ENCODE results near the gene RPS6KA2.

RPS6KA2 gene

GRCh38 chr6:166660157-166660688 is 33.2 kb upstream of the RPS6KA2 start:
- no peaks in the 10 kb centered on the region for H3K9me3 Mint-ChIP-seq
- peaks cover 5% of the 10 kb centered on the region for H3K36me3 Mint-ChIP-seq
- H3K4me1 Mint-ChIP-seq = peaks cover 12% of the 10 kb centered on the region
- H3K27me3 Mint-ChIP-seq = peaks cover 11% of the 10 kb centered on the region
- H3K27ac Mint-ChIP-seq = no peak overlapping the region
- no peak overlapping the region for H3K4me3 Mint-ChIP-seq

DNA sequence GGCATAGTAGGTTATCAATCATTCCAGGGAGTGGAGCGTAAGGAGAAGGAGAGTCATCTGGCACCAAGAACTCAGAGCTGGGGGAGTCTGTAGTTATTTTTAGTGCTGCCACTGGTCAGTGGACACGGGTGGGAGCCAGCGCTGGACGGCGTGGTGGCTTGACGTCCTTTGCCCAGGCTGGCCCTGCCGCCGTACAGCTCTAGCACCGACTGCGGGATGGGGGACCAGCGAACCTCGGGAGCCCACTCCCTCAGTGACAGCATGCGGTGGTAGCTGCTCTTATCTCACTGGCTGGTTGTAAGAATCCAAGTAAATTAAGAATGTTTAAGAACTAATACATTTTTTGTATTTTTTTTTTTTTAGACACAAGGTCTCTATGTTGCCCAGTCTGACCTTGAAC is 32.5 kb upstream of the RPS6KA2 start:
- H3K27me3 Mint-ChIP-seq = peaks cover 11% of the 10 kb centered on the region
- H3K36me3 Mint-ChIP-seq = peaks cover 5% of the 10 kb centered on the region
- H3K27ac Mint-ChIP-seq = no peak overlapping the region
- H3K9me3 Mint-ChIP-seq = no peaks in the 10 kb centered on the region
- H3K4me1 Mint-ChIP-seq = peaks cover 12% of the 10 kb centered on the region
- H3K4me3 Mint-ChIP-seq = no peak overlapping the region

GRCh38 chr6:166658792-166659150 is 31.7 kb upstream of the RPS6KA2 start:
- H3K4me1 Mint-ChIP-seq = peaks cover 12% of the 10 kb centered on the region
- no peaks in the 10 kb centered on the region for H3K9me3 Mint-ChIP-seq
- peaks cover 5% of the 10 kb centered on the region for H3K36me3 Mint-ChIP-seq
- peaks cover 11% of the 10 kb centered on the region for H3K27me3 Mint-ChIP-seq
- H3K27ac Mint-ChIP-seq = no peak overlapping the region
- no peak overlapping the region for H3K4me3 Mint-ChIP-seq

- peak overlapping the region; percentile 57 for H3K27ac Mint-ChIP-seq
- H3K4me3 Mint-ChIP-seq = no peak overlapping the region
- H3K27me3 Mint-ChIP-seq = peaks cover 11% of the 10 kb centered on the region
- H3K9me3 Mint-ChIP-seq = no peaks in the 10 kb centered on the region
- H3K4me1 Mint-ChIP-seq = peaks cover 12% of the 10 kb centered on the region
- H3K36me3 Mint-ChIP-seq = peaks cover 5% of the 10 kb centered on the region
Measured at GRCh38 chr6:166658115-166658791, 31.2 kb upstream of the RPS6KA2 start.

- no peaks in the 10 kb centered on the region for H3K9me3 Mint-ChIP-seq
- peaks cover 12% of the 10 kb centered on the region for H3K4me1 Mint-ChIP-seq
- peaks cover 3% of the 10 kb centered on the region for H3K36me3 Mint-ChIP-seq
- no peak overlapping the region for H3K27ac Mint-ChIP-seq
- H3K27me3 Mint-ChIP-seq = peaks cover 11% of the 10 kb centered on the region
- H3K4me3 Mint-ChIP-seq = peak overlapping the region; percentile 60
Measured at GRCh38 chr6:166657531-166657930, 30.5 kb upstream of the RPS6KA2 start.

- H3K36me3 Mint-ChIP-seq = peaks cover 3% of the 10 kb centered on the region
- no peak overlapping the region for H3K27ac Mint-ChIP-seq
- peaks cover 11% of the 10 kb centered on the region for H3K27me3 Mint-ChIP-seq
- peak overlapping the region; percentile 60 for H3K4me3 Mint-ChIP-seq
- no peaks in the 10 kb centered on the region for H3K9me3 Mint-ChIP-seq
- H3K4me1 Mint-ChIP-seq = peaks cover 12% of the 10 kb centered on the region
Measured at GRCh38 chr6:166656230-166657151, 29.4 kb upstream of the RPS6KA2 start.

DNA sequence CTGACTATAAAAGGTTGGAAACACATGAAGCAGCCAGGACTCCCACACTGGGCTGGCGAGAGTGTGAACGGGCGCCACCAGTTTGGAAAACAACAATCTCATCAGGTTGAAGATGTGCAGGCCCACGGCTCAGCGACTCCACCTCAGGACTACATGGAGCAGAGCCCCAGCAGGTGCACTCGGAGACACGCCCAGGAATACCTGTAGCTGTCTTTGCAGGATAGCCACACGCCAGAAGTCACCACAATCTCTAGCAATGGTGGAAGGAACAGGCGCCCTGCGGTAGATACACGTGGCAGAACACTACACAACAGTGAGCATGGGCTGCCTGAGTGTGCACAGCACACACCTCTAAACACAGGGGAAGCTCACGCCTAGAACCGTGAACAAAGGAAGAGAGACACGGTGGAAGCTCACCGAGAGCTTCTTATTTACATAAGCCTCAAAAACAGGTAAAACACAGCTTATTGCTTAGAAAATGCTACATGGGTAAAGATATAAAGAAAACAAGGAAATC is 28.7 kb upstream of the RPS6KA2 start:
- Mint-ChIP-seq H3K4me1 (peaks cover 12% of the 10 kb centered on the region), H3K4me3 (no peak overlapping the region), H3K36me3 (peaks cover 3% of the 10 kb centered on the region), H3K9me3 (no peaks in the 10 kb centered on the region), H3K27ac (no peak overlapping the region), H3K27me3 (peaks cover 11% of the 10 kb centered on the region)

DNA sequence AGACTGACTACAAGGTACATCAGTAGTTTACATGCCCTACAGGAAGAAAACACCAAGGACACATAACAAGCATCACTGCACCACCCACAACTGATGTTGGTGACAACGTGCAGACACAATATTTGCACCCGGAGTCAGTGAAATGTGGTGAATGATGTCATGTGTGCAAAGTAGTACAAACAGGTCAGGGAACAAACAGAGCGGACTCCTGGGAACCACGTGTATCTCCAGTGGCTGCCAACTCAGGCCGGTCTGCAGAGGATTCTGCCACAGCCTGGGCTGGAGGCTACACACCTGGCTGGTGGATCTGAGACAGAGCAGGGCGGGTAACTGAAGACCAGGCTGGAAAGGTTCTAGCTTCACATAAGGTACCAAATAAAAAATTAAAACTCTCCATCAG is 28.2 kb upstream of the RPS6KA2 start:
- no peak overlapping the region for H3K27ac Mint-ChIP-seq
- peaks cover 11% of the 10 kb centered on the region for H3K27me3 Mint-ChIP-seq
- H3K4me3 Mint-ChIP-seq = no peak overlapping the region
- peaks cover 12% of the 10 kb centered on the region for H3K4me1 Mint-ChIP-seq
- no peaks in the 10 kb centered on the region for H3K9me3 Mint-ChIP-seq
- peaks cover 3% of the 10 kb centered on the region for H3K36me3 Mint-ChIP-seq

DNA sequence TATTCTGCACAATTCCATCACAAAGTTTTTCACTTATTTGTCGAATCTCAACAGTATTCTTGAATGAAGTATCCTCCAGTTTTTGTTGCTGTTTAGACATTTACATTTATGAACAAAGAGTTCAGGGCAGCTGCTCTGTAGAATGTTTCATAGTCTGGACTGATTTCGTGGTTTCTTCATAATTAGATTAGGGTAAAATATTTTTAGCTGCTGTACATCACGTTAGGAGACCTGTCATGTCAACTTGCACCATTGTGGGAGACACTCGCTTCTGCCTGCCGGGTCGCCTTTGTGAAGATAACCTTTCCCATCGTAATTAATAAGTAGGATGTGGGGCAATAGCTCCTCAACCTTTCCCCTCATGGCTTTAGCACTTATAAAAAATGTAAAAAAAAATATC is 27.5 kb upstream of the RPS6KA2 start:
- Mint-ChIP-seq H3K36me3 (peaks cover 3% of the 10 kb centered on the region), H3K4me1 (peaks cover 12% of the 10 kb centered on the region), H3K4me3 (no peak overlapping the region), H3K27me3 (peaks cover 11% of the 10 kb centered on the region), H3K9me3 (no peaks in the 10 kb centered on the region), H3K27ac (no peak overlapping the region)

DNA sequence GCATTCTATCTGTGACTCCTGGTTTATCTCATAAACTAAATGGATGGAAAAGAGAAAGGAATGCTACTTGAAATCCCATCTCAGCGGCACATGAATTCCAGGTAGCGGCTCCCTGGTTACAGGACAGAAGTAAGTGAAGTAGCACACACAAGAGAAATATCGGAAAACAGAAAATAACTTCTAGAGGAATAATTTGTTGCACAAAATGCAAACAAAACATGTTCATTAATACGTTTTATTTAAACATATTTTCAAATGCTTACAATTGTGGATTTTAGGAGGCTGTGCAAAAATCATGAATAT is 26.5 kb upstream of the RPS6KA2 start:
- Mint-ChIP-seq H3K27me3 (peaks cover 11% of the 10 kb centered on the region), H3K36me3 (peaks cover 3% of the 10 kb centered on the region), H3K4me3 (no peak overlapping the region), H3K4me1 (peaks cover 12% of the 10 kb centered on the region), H3K27ac (no peak overlapping the region), H3K9me3 (no peaks in the 10 kb centered on the region)

DNA sequence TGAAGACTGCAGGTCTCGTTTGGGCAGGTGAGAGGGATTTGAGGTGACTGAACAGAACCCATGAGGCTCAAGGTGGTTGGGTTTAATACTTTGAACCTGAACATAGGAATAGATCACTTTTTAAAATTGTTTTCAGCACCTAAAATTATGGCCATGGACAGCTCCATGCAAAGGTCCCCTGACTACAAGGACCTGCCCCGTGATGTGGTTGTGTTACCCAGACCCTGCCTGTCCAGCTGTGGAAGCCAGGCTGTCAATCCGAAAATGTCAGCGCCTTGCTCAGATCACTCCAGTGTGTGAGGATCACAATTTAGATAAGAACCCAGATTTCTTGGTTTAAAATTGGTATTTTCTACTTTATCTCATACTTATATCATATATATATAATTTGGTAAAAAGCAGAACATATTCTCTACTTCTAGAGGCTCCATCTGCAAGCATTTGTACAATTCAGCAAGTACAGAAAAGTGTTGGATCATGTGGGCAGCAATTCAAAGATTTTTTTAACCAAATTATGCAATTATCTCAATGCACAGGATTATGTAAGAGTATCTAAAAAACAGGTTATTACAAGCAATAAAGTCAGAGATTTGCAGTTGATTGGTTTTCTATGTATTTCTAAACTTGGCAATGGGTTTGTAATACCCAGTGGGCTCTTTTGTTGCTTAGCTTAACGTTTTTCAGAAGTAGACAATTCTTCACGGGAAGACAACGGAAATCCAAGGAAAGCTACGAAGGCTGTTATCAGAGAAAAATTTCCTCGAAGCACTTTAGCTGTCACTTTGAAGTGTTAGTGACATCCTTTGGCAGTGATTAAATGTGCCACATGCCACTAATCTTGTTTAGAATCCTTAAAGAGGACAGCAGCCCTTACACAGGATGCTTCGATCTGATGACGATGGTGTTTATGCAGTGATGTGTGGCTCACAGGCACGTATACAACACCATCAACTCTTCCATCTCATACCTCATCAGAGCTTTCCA is 24.1 kb upstream of the RPS6KA2 start:
- H3K4me1 Mint-ChIP-seq = no peaks in the 10 kb centered on the region
- no peak overlapping the region for H3K27ac Mint-ChIP-seq
- no peaks in the 10 kb centered on the region for H3K9me3 Mint-ChIP-seq
- no peaks in the 10 kb centered on the region for H3K27me3 Mint-ChIP-seq
- no peak overlapping the region for H3K4me3 Mint-ChIP-seq
- no peaks in the 10 kb centered on the region for H3K36me3 Mint-ChIP-seq

DNA sequence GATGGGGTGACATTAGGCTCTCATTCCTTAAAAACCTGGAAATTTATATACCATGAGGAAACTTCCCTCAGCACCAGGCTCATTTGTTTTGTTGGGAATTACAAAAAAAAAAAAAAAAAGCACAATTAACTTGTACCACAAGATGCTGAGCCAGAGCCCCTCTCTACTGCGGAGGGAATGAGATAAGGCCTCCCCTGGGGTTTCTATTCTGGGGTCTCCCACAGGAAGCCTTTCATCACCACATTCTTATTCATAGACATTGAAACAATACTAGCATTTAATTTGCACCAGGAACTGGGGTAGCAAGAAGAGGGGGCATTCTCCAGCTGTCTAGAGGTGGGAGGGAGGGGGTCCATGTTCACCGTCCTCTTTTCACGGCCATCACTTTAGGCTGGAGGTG is 23.0 kb upstream of the RPS6KA2 start:
- no peaks in the 10 kb centered on the region for H3K4me1 Mint-ChIP-seq

DNA sequence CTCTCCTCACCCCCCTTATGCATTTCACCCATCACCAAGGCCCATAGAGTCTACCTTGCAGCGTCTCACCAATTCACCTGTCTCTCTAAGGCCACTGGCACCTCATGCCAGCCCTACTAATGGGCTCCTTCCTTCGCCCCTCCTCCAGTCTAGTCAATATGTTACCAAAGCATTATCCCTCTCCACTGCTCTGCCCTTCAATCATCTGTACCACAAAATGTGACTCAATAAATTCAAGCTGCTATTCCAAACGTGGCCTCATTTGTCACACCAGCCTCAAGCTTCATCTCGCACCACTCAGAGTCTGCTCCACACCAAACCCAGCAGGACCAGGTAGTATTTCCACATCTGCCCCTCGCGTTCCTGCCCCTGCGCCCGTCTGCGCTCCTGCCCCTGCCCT is 21.8 kb upstream of the RPS6KA2 start:
- Mint-ChIP-seq H3K27me3 (no peaks in the 10 kb centered on the region), H3K9me3 (no peaks in the 10 kb centered on the region), H3K27ac (no peak overlapping the region), H3K36me3 (peaks cover under 1% of the 10 kb centered on the region), H3K4me1 (no peaks in the 10 kb centered on the region), H3K4me3 (no peak overlapping the region)

More for the DNA sequence above, 23.0 kb upstream of the RPS6KA2 start:
- no peaks in the 10 kb centered on the region for H3K9me3 Mint-ChIP-seq
- H3K36me3 Mint-ChIP-seq = no peaks in the 10 kb centered on the region
- H3K4me3 Mint-ChIP-seq = no peak overlapping the region
- H3K27me3 Mint-ChIP-seq = no peaks in the 10 kb centered on the region
- H3K27ac Mint-ChIP-seq = no peak overlapping the region

- H3K27me3 Mint-ChIP-seq = no peaks in the 10 kb centered on the region
- H3K36me3 Mint-ChIP-seq = peaks cover 4% of the 10 kb centered on the region
- no peaks in the 10 kb centered on the region for H3K9me3 Mint-ChIP-seq
- no peak overlapping the region for H3K4me3 Mint-ChIP-seq
- H3K4me1 Mint-ChIP-seq = no peaks in the 10 kb centered on the region
- H3K27ac Mint-ChIP-seq = no peak overlapping the region
Measured at GRCh38 chr6:166647896-166648295, 20.8 kb upstream of the RPS6KA2 start.

DNA sequence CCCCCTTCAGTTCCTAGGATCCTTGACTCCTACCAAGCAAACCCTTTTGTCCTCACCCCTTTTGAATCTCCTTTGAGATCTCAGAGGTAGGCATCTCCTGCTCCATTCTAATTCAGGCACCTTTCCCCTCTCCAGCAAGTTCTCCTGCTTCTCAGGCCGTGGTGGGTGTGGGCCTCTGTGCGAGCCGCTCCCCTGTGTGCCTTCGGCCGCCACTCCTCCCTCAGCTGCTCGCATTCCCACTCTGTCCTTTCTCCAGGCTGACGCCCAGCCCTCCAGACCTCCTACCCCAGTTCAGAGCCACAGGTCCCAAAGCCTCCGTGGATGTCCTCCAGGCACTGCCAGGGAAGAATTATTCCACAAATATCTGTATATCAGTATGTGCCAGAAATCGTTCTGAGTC is 19.7 kb upstream of the RPS6KA2 start:
- no peak overlapping the region for H3K4me3 Mint-ChIP-seq
- peaks cover 6% of the 10 kb centered on the region for H3K36me3 Mint-ChIP-seq
- H3K4me1 Mint-ChIP-seq = no peaks in the 10 kb centered on the region
- H3K27ac Mint-ChIP-seq = no peak overlapping the region
- peaks cover 5% of the 10 kb centered on the region for H3K9me3 Mint-ChIP-seq
- no peaks in the 10 kb centered on the region for H3K27me3 Mint-ChIP-seq
